Measurements from ENCODE around the gene PRDM2.
A peak's percentile ranks its signal among the peaks of the same experiment; 100 is the strongest.
"Not testable (repeated sequence)": the region's sequence is repeated elsewhere in the genome, so short reads cannot be mapped to it uniquely, and the experiment has no call there.

The PRDM2 gene

GRCh38 chr1:13699936-13700520 lies at the start of gene PRDM2:
PRDM2 (plus strand) TSS chr1:13700188; CDS start chr1:13715606, 15,418 bp downstream.
- DNase-seq (ENCODE audit: low spot score) = peak; percentile 40

- DNase-seq (ENCODE audit: low spot score) = peak; percentile 93
Measured at GRCh38 chr1:13651279-13651678, 48.7 kb upstream of the PRDM2 start.

- DNase-seq (ENCODE audit: low spot score) = peak; percentile 34
Measured at GRCh38 chr1:13652238-13652637, 47.8 kb upstream of the PRDM2 start.

GRCh38 chr1:13661539-13661938 lies 38.4 kb upstream of the PRDM2 start:
- DNase-seq (ENCODE audit: low spot score) = no peak

- no peak for DNase-seq (ENCODE audit: low spot score)
Measured at GRCh38 chr1:13662493-13662892, 37.5 kb upstream of the PRDM2 start.

- no peak for DNase-seq (ENCODE audit: low spot score)
Measured at GRCh38 chr1:13663969-13664368, 36.0 kb upstream of the PRDM2 start.

GRCh38 chr1:13664451-13664850 lies 35.5 kb upstream of the PRDM2 start:
- no peak for DNase-seq (ENCODE audit: low spot score)

GRCh38 chr1:13666317-13666716 lies 33.7 kb upstream of the PRDM2 start:
- DNase-seq (ENCODE audit: low spot score) = no peak

GRCh38 chr1:13667691-13668090 lies 32.3 kb upstream of the PRDM2 start:
- DNase-seq (ENCODE audit: low spot score) = no peak

GRCh38 chr1:13674377-13674776 lies 25.6 kb upstream of the PRDM2 start:
- DNase-seq (ENCODE audit: low spot score) = no peak

- DNase-seq (ENCODE audit: low spot score) = no peak
Measured at GRCh38 chr1:13675151-13675651, 24.8 kb upstream of the PRDM2 start.

- DNase-seq (ENCODE audit: low spot score) = no peak
Measured at GRCh38 chr1:13677896-13678295, 22.1 kb upstream of the PRDM2 start.

- no peak for DNase-seq (ENCODE audit: low spot score)
Measured at GRCh38 chr1:13679651-13680050, 20.3 kb upstream of the PRDM2 start.

- not testable (repeated sequence) for DNase-seq (ENCODE audit: low spot score)
Measured at GRCh38 chr1:13680609-13681008, 19.4 kb upstream of the PRDM2 start.

- DNase-seq (ENCODE audit: low spot score) = no peak
Measured at GRCh38 chr1:13681921-13682320, 18.1 kb upstream of the PRDM2 start.

GRCh38 chr1:13682444-13682843 lies 17.5 kb upstream of the PRDM2 start:
- no peak for DNase-seq (ENCODE audit: low spot score)

GRCh38 chr1:13683206-13683605 lies 16.8 kb upstream of the PRDM2 start:
- no peak for DNase-seq (ENCODE audit: low spot score)

- no peak for DNase-seq (ENCODE audit: low spot score)
Measured at GRCh38 chr1:13687151-13687715, 12.8 kb upstream of the PRDM2 start.

- DNase-seq (ENCODE audit: low spot score) = not testable (repeated sequence)
Measured at GRCh38 chr1:13693094-13693493, 6.9 kb upstream of the PRDM2 start.

GRCh38 chr1:13694886-13695684 lies 4.9 kb upstream of the PRDM2 start:
- DNase-seq (ENCODE audit: low spot score) = no peak

- DNase-seq (ENCODE audit: low spot score) = no peak
Measured at GRCh38 chr1:13697738-13698137, 2.2 kb upstream of the PRDM2 start.

GRCh38 chr1:13699510-13699909 lies 478 bp upstream of the PRDM2 start:
- peak; percentile 11 for DNase-seq (ENCODE audit: low spot score)
